Skeletal muscle satellite cell (primary cell): ENCODE results near the gene RAB11FIP5. TPM values are rescaled to one million over a fixed set of nuclear protein-coding genes. Genes with fewer than 3 reads are reported as not detected.
A peak's percentile ranks its signal among the peaks of the same experiment; 100 is the strongest.

Source experiments
- H3K27me3 ChIP-seq: 2 replicates; pipeline ENCODE4 v1.7.0; 2013; ENCODE audit warnings: low read length; ENCODE audit not compliant: control insufficient read depth, insufficient read depth
- H3K36me3 ChIP-seq: 2 replicates; pipeline ENCODE4 v1.7.0; 2013; ENCODE audit warnings: mild to moderate bottlenecking, control low read depth, low read length; ENCODE audit not compliant: insufficient read depth
- H3K4me1 ChIP-seq: 2 replicates; pipeline ENCODE4 v1.7.0; 2013; ENCODE audit warnings: low read length; ENCODE audit not compliant: control insufficient read depth, insufficient read depth
- H3K4me2 ChIP-seq: 2 replicates; pipeline ENCODE4 v1.7.0; 2013; ENCODE audit warnings: mild to moderate bottlenecking, low read length
- H3K4me3 ChIP-seq: 2 replicates; pipeline ENCODE4 v1.7.0; 2013; ENCODE audit warnings: low read length
- H3K9ac ChIP-seq: 2 replicates; pipeline ENCODE4 v1.7.0; 2013; ENCODE audit warnings: mild to moderate bottlenecking, low read depth, low read length, moderate library complexity
- H3K9me3 ChIP-seq: replicated peaks from 2 replicates; pipeline ENCODE4 v1.7.0; 2013; ENCODE audit warnings: mild to moderate bottlenecking, control low read depth, low read length
- total RNA-seq: library from RNA; depleted of rRNA; stranded (reverse); fragments of >200 nt; gene quantifications from 2 replicates; pipeline ENCODE4 v1.2.3, GENCODE V29; 2012; rRNA removed

Gene RAB11FIP5, protein sequence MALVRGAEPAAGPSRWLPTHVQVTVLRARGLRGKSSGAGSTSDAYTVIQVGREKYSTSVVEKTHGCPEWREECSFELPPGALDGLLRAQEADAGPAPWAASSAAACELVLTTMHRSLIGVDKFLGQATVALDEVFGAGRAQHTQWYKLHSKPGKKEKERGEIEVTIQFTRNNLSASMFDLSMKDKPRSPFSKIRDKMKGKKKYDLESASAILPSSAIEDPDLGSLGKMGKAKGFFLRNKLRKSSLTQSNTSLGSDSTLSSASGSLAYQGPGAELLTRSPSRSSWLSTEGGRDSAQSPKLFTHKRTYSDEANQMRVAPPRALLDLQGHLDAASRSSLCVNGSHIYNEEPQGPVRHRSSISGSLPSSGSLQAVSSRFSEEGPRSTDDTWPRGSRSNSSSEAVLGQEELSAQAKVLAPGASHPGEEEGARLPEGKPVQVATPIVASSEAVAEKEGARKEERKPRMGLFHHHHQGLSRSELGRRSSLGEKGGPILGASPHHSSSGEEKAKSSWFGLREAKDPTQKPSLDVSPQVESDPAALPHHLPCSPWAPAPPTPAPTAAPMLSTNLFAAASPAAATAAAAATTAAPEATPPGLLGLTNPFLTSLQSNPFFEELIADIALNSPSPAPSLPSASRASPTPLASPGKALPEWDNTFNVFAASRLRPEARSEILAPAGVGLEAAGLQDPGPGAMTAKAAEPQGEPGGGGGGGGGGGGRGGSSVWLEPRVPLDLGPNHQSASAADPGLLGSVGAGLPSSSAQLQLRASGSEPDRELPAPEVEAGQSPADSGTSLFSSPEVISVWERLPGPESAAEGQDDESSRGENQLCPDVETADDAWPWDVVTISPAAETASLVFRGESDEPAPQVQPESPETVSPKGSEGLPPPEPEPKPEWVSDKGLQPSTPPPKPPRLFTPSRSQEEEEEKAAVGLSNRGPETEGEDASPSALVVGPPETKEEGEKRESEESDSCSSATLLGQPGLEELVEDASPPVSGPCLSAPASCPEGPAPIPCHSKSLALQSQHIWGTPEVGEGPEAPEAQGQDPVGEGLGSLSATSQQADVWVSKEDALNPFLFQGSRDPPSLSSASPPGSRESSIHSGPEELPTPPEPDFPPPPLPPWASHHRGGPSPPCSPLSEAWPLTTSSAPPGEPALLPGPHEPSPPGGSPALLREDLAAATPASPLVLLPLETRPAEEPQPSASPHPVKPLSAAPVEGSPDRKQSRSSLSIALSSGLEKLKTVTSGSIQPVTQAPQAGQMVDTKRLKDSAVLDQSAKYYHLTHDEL (N-terminal part only)
- total RNA-seq, result 37.3 and 47.6 TPM in 2 replicates

GRCh38 chr2:73112913-73113854 is at the start of gene RAB11FIP5:
Gene RAB11FIP5 (minus strand): TSS chr2:73112948. CDS start chr2:73112777, 171 bp downstream.
- Histone ChIP-seq H3K4me1 (peaks cover 39% of the 10 kb centered on the region), H3K9ac (peak within 1 kb of the TSS; percentile 94), H3K27me3 (no peaks in the 10 kb centered on the region), H3K4me3 (peak within 1 kb of the TSS; percentile 89), H3K36me3 (no peaks in the 10 kb centered on the region), H3K4me2 (peak within 1 kb of the TSS; percentile 96), H3K9me3 (no peaks in the 10 kb centered on the region)

GRCh38 chr2:73156539-73157124 is 43.9 kb upstream of the RAB11FIP5 start:
- Histone ChIP-seq H3K4me1 (peaks cover 8% of the 10 kb centered on the region), H3K27me3 (peaks cover 16% of the 10 kb centered on the region), H3K9ac (no peak overlapping the region), H3K4me3 (peak overlapping the region; percentile 62), H3K4me2 (peak overlapping the region; percentile 85), H3K9me3 (no peaks in the 10 kb centered on the region), H3K36me3 (no peaks in the 10 kb centered on the region)

- H3K4me2 ChIP-seq, result no peak overlapping the region
- no peaks in the 10 kb centered on the region for H3K4me1 ChIP-seq
- no peaks in the 10 kb centered on the region for H3K36me3 ChIP-seq
- H3K9ac ChIP-seq, result no peak overlapping the region
- H3K4me3 ChIP-seq, result no peak overlapping the region
- no peaks in the 10 kb centered on the region for H3K9me3 ChIP-seq
- peaks cover 22% of the 10 kb centered on the region for H3K27me3 ChIP-seq
Observed at GRCh38 chr2:73142937-73143336, 30.2 kb upstream of the RAB11FIP5 start.

- Histone ChIP-seq H3K4me1 (no peaks in the 10 kb centered on the region), H3K36me3 (no peaks in the 10 kb centered on the region), H3K4me3 (no peak overlapping the region), H3K9me3 (no peaks in the 10 kb centered on the region), H3K9ac (no peak overlapping the region), H3K27me3 (peaks cover 22% of the 10 kb centered on the region), H3K4me2 (no peak overlapping the region)
Observed at GRCh38 chr2:73141896-73142295, 29.1 kb upstream of the RAB11FIP5 start.

DNA sequence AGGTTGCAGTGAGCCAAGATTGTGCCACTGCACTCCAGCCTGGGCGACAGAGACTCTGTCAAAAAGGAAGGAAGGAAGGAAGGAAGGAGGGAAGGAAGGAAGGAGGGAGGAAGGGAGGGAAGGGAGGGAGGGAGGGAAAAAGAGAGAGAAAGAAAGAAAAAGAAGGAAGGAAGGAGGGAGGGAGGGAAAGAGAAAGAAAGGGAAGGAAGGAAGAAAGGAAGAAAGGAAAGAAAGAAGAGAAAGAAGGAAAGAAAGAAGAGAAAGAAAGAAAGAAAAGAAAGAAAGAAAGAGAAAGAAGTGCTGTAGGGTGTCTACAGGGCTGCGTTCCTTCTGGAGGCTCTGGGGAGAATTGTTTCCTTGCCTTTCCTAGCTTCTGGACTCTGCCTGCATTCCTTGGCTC is 22.5 kb upstream of the RAB11FIP5 start:
- Histone ChIP-seq H3K36me3 (no peaks in the 10 kb centered on the region), H3K9ac (no peak overlapping the region), H3K9me3 (no peaks in the 10 kb centered on the region), H3K4me2 (no peak overlapping the region), H3K4me3 (no peak overlapping the region), H3K27me3 (peaks cover 2% of the 10 kb centered on the region), H3K4me1 (no peaks in the 10 kb centered on the region)

- no peak overlapping the region for H3K4me3 ChIP-seq
- no peak overlapping the region for H3K4me2 ChIP-seq
- no peaks in the 10 kb centered on the region for H3K4me1 ChIP-seq
- H3K9me3 ChIP-seq, result no peaks in the 10 kb centered on the region
- no peaks in the 10 kb centered on the region for H3K36me3 ChIP-seq
- H3K27me3 ChIP-seq, result peaks cover 4% of the 10 kb centered on the region
- H3K9ac ChIP-seq, result no peak overlapping the region
Observed at GRCh38 chr2:73134471-73134870, 21.7 kb upstream of the RAB11FIP5 start.

DNA sequence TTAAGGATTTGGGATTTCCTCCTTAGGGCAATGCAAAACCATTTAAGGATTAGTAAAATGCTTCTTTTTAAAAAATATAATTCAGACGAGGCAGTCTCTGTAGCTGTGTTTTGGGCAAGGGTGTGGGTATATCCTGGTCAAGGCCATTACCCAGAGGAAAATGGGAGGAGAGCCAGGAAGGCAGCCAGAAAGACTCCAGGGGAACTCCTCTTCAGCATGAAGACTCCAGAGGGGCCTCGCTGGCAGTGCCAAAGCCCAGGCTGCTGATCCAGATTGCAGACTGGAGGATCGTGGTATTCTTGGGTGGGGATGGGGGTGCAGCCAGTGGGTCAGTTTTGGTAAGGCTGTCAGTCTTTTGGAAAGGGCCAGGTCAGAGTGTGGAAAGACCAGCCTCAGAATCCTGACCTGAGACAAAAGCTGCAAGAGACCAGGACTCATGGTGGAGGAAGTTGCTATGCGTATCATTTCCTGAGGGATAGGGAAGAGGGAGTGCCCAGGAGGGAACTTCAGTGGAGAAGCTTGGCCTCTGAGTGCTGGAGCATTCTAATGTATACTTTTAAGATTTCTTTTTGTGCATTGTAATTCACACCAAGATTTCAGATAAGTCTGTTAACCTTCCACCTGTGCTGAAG is 20.9 kb upstream of the RAB11FIP5 start:
- Histone ChIP-seq H3K9me3 (no peaks in the 10 kb centered on the region), H3K36me3 (no peaks in the 10 kb centered on the region), H3K27me3 (peaks cover 12% of the 10 kb centered on the region), H3K4me1 (no peaks in the 10 kb centered on the region), H3K9ac (no peak overlapping the region), H3K4me3 (no peak overlapping the region), H3K4me2 (no peak overlapping the region)

DNA sequence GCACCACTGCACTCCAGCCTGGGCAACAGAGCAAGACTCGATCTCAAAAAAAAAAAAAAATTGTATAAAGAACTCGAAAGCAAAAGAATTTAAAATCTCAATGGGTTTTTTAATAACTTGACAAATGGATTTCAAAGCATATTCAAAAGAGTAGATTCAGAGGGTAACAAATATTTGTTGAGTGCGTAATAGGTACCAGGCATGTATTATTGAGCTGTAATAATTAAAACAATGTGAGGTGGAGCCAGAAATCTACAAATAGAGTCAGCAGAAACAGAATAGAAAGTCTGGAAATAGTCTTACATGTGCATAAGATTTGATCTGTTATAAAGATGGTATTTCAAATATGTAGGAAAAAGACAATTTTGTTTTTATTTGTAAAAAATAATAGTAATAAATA is 19.1 kb upstream of the RAB11FIP5 start:
- Histone ChIP-seq H3K36me3 (no peaks in the 10 kb centered on the region), H3K9me3 (no peaks in the 10 kb centered on the region), H3K4me2 (no peak overlapping the region), H3K27me3 (peaks cover 13% of the 10 kb centered on the region), H3K4me1 (no peaks in the 10 kb centered on the region), H3K4me3 (no peak overlapping the region), H3K9ac (no peak overlapping the region)

- Histone ChIP-seq H3K4me1 (no peaks in the 10 kb centered on the region), H3K36me3 (no peaks in the 10 kb centered on the region), H3K4me2 (no peak overlapping the region), H3K27me3 (peaks cover 18% of the 10 kb centered on the region), H3K9ac (no peak overlapping the region), H3K9me3 (no peaks in the 10 kb centered on the region), H3K4me3 (no peak overlapping the region)
Observed at GRCh38 chr2:73130790-73131189, 18.0 kb upstream of the RAB11FIP5 start.
